WERI-Rb-1 (cell line): Measurements from ENCODE around the gene PCBP4.

Experiments used
- DNase-seq: peaks from one replicate; pipeline ENCODE4 v3.0.0-alpha.2; 2020
- H3K27ac ChIP-seq: fragments of 250-450 bp; sonication (Bioruptor Pico); 2 replicates; pipeline ENCODE4 v1.5.1; 2020; ENCODE audit warnings: mild to moderate bottlenecking, moderate library complexity
- H3K27me3 ChIP-seq: fragments of 250-450 bp; sonication (Bioruptor Pico); 2 replicates; pipeline ENCODE4 v1.5.1; 2021; ENCODE audit warnings: mild to moderate bottlenecking, low read depth, moderate library complexity; ENCODE audit not compliant: insufficient read depth, severe bottlenecking
- H3K36me3 ChIP-seq: fragments of 250-450 bp; sonication (Bioruptor Pico); 2 replicates; pipeline ENCODE4 v1.5.1; 2020; ENCODE audit warnings: mild to moderate bottlenecking, moderate library complexity
- H3K4me3 ChIP-seq: 2 replicates; pipeline ENCODE4 v1.5.1; 2011; ENCODE audit warnings: low read depth, mild to moderate bottlenecking, control low read depth, low read length
- H3K9me3 ChIP-seq: fragments of 250-450 bp; sonication (Bioruptor Pico); 2 replicates; pipeline ENCODE4 v1.5.1; 2021; ENCODE audit warnings: mild to moderate bottlenecking, moderate library complexity; ENCODE audit not compliant: severe bottlenecking
- TF ChIP-seq, protein P1 (sequence below): IDR thresholded peaks from 2 replicates; pipeline ENCODE4 v1.5.1; 2011; ENCODE audit warnings: low read depth, mild to moderate bottlenecking, control low read depth, inconsistent platforms, low read length

Gene PCBP4

GRCh38 chr3:51983578-51984268, 16.5 kb upstream of the PCBP4 start:
- TF ChIP-seq, protein P1, sequence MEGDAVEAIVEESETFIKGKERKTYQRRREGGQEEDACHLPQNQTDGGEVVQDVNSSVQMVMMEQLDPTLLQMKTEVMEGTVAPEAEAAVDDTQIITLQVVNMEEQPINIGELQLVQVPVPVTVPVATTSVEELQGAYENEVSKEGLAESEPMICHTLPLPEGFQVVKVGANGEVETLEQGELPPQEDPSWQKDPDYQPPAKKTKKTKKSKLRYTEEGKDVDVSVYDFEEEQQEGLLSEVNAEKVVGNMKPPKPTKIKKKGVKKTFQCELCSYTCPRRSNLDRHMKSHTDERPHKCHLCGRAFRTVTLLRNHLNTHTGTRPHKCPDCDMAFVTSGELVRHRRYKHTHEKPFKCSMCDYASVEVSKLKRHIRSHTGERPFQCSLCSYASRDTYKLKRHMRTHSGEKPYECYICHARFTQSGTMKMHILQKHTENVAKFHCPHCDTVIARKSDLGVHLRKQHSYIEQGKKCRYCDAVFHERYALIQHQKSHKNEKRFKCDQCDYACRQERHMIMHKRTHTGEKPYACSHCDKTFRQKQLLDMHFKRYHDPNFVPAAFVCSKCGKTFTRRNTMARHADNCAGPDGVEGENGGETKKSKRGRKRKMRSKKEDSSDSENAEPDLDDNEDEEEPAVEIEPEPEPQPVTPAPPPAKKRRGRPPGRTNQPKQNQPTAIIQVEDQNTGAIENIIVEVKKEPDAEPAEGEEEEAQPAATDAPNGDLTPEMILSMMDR, result no peak
- peak overlapping the region; percentile 84 for H3K27ac ChIP-seq
- no peak for DNase-seq
- H3K36me3 ChIP-seq, result peaks cover 2% of the 10 kb centered on the region; the same call in 1 of the 2 replicates
- no peaks in the 10 kb centered on the region for H3K9me3 ChIP-seq
- H3K4me3 ChIP-seq, result peak overlapping the region; percentile 62
- H3K27me3 ChIP-seq, result no peaks in the 10 kb centered on the region

DNA sequence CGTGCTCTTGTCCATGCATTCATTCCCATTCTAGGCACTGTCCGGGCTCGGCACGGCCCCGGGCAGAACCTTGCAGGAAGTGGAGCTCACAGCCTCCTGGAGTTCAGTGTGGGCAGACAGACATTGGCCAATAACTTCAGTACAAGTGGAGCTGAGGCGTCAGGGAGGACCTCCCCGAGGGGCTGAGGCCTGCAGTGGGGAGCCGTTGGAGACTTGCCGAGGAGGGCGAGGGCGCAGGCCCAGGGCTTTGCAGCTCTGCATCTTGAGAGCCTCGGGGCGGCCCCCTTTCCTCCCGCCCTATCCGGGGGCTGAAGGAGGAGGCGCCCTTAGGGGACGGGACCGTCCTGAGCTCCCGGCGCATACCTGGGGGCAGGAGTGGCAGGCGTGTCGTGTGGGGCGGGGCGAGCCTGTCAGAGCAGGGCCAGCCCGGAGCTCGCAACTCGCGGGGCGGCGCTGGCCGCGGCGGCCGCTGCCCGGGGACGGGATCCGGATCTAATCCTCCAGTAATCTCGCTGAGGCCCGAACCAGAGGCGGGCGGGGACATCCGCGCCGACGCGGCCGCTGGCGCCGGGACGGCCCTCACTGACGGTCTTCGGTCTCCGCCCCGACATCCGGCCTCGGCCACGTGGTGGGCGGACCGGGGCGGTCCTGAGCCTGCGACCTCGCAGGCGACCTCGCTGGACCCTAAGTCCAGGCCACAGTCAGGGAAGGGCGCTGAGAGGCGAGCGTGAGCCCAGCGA, 15.8 kb upstream of the PCBP4 start, which contains the start of gene ACY1:
TSS of gene ACY1 (plus strand) at position 698 of the 740 bp plus-strand sequence. CDS start 530 bp downstream, outside the sequence.
- Histone ChIP-seq H3K36me3 (peaks cover 2% of the 10 kb centered on the region), H3K27ac (peak within 1 kb of the TSS; percentile 84), H3K9me3 (no peaks in the 10 kb centered on the region), H3K27me3 (no peaks in the 10 kb centered on the region), H3K4me3 (peak within 1 kb of the TSS; percentile 62)
- TF ChIP-seq, protein P1, result no peak
- peak; percentile 95 for DNase-seq

- Histone ChIP-seq H3K9me3 (no peaks in the 10 kb centered on the region), H3K27ac (peak overlapping the region; percentile 84), H3K36me3 (peaks cover 2% of the 10 kb centered on the region), H3K27me3 (no peaks in the 10 kb centered on the region), H3K4me3 (peak overlapping the region; percentile 62)
- TF ChIP-seq, protein P1, result peak; percentile 94
- peak; percentile 70 for DNase-seq
Observed at GRCh38 chr3:51982352-51982837, 15.1 kb upstream of the PCBP4 start.

GRCh38 chr3:51980253-51980652, 13.0 kb upstream of the PCBP4 start:
- Histone ChIP-seq H3K27me3 (no peaks in the 10 kb centered on the region), H3K27ac (no peak overlapping the region), H3K4me3 (no peak overlapping the region), H3K9me3 (no peaks in the 10 kb centered on the region), H3K36me3 (peaks cover 2% of the 10 kb centered on the region)
- TF ChIP-seq, protein P1, result no peak
- no peak for DNase-seq

DNA sequence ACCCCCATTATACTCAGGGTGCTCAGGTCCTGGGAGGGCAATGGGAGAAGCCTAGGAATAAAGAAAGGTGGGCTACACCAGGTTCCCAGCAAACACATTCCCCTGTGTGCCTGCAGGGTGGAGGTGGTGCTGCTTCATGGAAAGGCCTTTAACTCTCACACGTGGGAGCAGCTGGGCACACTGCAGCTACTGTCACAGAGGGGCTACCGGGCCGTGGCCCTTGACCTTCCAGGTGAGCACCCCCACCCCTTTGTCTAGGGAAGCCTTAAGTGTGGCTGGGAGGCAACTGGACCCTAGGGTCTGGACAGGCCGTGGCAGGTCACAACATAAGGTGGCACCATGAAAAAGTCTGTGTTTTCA, 10.9 kb upstream of the PCBP4 start:
- DNase-seq, result no peak
- no peaks in the 10 kb centered on the region for H3K9me3 ChIP-seq

More for the DNA sequence above, 10.9 kb upstream of the PCBP4 start:
- Histone ChIP-seq H3K27ac (no peak overlapping the region), H3K36me3 (peaks cover 2% of the 10 kb centered on the region), H3K4me3 (no peak overlapping the region), H3K27me3 (no peaks in the 10 kb centered on the region)
- TF ChIP-seq, protein P1, result no peak
